Transverse colon (tissue), 4 donors: ENCODE data around the gene GPR15. TPM values are rescaled to one million over a fixed set of nuclear protein-coding genes. Genes with fewer than 3 reads are reported as not detected.

Experiments used
- DNase-seq: peaks from one replicate; pipeline ENCODE4 v3.0.0-alpha.2; 2019
- H3K27ac ChIP-seq, 4 donors: fragments of 200-600 bp; sonication (generic); 2 replicates each; pipeline ENCODE4 v1.5.1; 2016 to 2018; ENCODE audit warnings: inconsistent platforms in 4 of 4
- H3K27me3 ChIP-seq: fragments of 200-600 bp; sonication (generic); 2 replicates; pipeline ENCODE4 v1.5.1; 2017; ENCODE audit warnings: inconsistent platforms
- H3K36me3 ChIP-seq, 4 donors: fragments of 200-600 bp; sonication (generic); 2 replicates each; pipeline ENCODE4 v1.5.1; 2017 to 2019; ENCODE audit warnings: inconsistent platforms in 4 of 4
- H3K4me1 ChIP-seq, 4 donors: fragments of 200-600 bp; sonication (generic); 2 replicates each; pipeline ENCODE4 v1.5.1; 2017 to 2020; ENCODE audit warnings: inconsistent platforms in 4 of 4
- H3K4me3 ChIP-seq, 4 donors: fragments of 200-600 bp; sonication (generic); 1 replicate in 1 of 4; 2 replicates in 3 of 4; pipeline versions ENCODE4 v1.5.1 to v1.6.1; 2017 to 2019; ENCODE audit warnings: inconsistent platforms in 4 of 4
- H3K9me3 ChIP-seq, 2 donors: fragments of 200-600 bp; sonication (generic); 2 replicates each; pipeline ENCODE4 v1.5.1; 2017 to 2019; ENCODE audit warnings: inconsistent platforms in 2 of 2
- EP300 ChIP-seq: sonication (generic); formaldehyde crosslinking; IDR thresholded peaks from one replicate; pipeline ENCODE4 v1.6.1; 2017; ENCODE audit warnings: antibody characterized with exemption, low read depth
- POLR2A ChIP-seq: fragments of 450-650 bp; IDR thresholded peaks from one replicate; pipeline ENCODE4 v1.6.1; 2016; ENCODE audit warnings: antibody characterized with exemption, mild to moderate bottlenecking, moderate library complexity
- POLR2AphosphoS5 ChIP-seq, 3 donors: sonication (generic); formaldehyde crosslinking; IDR thresholded peaks; one replicate each; pipeline ENCODE4 v1.6.1; 2016; ENCODE audit warnings: antibody characterized with exemption in 3 of 3
- WGBS, 2 donors: methylation state at CpG; one replicate each; pipeline ENCODE4 v1.1.5; 2018; ENCODE audit warnings: low coverage in 1 of 2; 5-methylcytosine and 5-hydroxymethylcytosine counted together
- in situ Hi-C, 4 donors: fragments of 200-750 bp; cut with MboI; loops; one replicate each; pipeline versions ENCODE4 v1.15.0 to v1.15.1; 2017; ENCODE audit warnings: low sequenced_read_pairs in 3 of 4, low pct_ligation_motif_present in 1 of 4, low pct_unique_long_range_greater_than_20kb in 1 of 4
- intact Hi-C: fragments of 100-400 bp; cut with DNase I; formaldehyde crosslinking; loops from one replicate; pipeline ENCODE4 v1.15.1; 2023; ENCODE audit warnings: low total_unique reads
- total RNA-seq, 4 donors: library from RNA; depleted of rRNA; stranded (reverse); fragments of >200 nt; gene quantifications; one replicate each; pipeline ENCODE4 v1.1.0, GENCODE V29; 2016
- TF ChIP-seq, protein P1 (sequence below), 5 experiments: fragments of 200-600 bp in 3 of 5; fragments of 450-650 bp in 2 of 5; sonication (generic) in 3 of 5; IDR thresholded peaks; 1 replicate in 2 of 5; 2 replicates in 3 of 5; pipeline ENCODE4 v1.5.1; 2016 to 2017; ENCODE audit warnings: antibody characterized with exemption in 5 of 5, inconsistent platforms in 3 of 5, mild to moderate bottlenecking in 2 of 5, moderate library complexity in 1 of 5

The GPR15 gene
- total RNA-seq, 4 donors from 2014 or later: 0.60 to 11.7 (median 5.5) TPM

GRCh38 chr3:98565237-98565643 is 33.5 kb downstream of the GPR15 start:
- no peaks in the 10 kb centered on the region for H3K27me3 ChIP-seq
- H3K4me1 ChIP-seq: peaks cover 0 to 4% (median 2%) of the 10 kb centered on the region in 4 donors
- WGBS, 2 donors: 28 to 33% methylated on average over 3 of the region's 3 CpGs
- H3K36me3 ChIP-seq: no peaks in the 10 kb centered on the region
- peak overlapping the region in 3 of 4 donors; percentile 3 to 16 (median 11) for H3K27ac ChIP-seq
- H3K9me3 ChIP-seq: no peaks in the 10 kb centered on the region
- DNase-seq: no peak
- no peak overlapping the region for H3K4me3 ChIP-seq
- TF ChIP-seq POLR2A (no peak), POLR2AphosphoS5 (IDR thresholded peaks at IDR 0.05) (no peak), EP300 (no peak)
- TF ChIP-seq, protein P1, sequence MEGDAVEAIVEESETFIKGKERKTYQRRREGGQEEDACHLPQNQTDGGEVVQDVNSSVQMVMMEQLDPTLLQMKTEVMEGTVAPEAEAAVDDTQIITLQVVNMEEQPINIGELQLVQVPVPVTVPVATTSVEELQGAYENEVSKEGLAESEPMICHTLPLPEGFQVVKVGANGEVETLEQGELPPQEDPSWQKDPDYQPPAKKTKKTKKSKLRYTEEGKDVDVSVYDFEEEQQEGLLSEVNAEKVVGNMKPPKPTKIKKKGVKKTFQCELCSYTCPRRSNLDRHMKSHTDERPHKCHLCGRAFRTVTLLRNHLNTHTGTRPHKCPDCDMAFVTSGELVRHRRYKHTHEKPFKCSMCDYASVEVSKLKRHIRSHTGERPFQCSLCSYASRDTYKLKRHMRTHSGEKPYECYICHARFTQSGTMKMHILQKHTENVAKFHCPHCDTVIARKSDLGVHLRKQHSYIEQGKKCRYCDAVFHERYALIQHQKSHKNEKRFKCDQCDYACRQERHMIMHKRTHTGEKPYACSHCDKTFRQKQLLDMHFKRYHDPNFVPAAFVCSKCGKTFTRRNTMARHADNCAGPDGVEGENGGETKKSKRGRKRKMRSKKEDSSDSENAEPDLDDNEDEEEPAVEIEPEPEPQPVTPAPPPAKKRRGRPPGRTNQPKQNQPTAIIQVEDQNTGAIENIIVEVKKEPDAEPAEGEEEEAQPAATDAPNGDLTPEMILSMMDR (IDR thresholded peaks at IDR 0.05): no peak
- in situ Hi-C loops (no loop called here), intact Hi-C loops (no loop called here)

DNA sequence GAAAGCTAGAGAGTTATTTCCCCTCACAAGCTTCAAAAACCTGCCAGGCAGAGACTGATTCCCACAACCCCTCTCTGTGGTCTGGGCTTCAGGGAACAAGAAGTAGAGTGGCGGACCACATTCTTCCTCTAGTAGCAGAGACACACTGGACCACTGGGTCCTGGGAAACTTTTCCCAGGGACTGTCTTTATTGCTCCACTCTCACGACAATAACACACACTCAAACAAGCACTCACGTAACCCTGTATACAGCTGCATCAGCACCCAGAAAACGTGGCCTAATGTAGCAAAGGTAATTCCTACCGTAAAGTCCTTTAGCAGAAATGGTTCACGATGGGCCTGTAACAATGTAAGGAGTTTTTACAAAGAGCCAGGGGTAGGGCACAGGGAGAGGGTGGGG is 34.1 kb downstream of the GPR15 start:
- Histone ChIP-seq H3K9me3 (no peaks in the 10 kb centered on the region), H3K4me1 (peaks cover 0 to 4% (median 2%) of the 10 kb centered on the region in 4 donors), H3K4me3 (no peak overlapping the region), H3K27me3 (no peaks in the 10 kb centered on the region), H3K36me3 (no peaks in the 10 kb centered on the region), H3K27ac (peak overlapping the region in 3 of 4 donors; percentile 7 to 16 (median 9))
- no peak for DNase-seq
- TF ChIP-seq POLR2AphosphoS5 (IDR thresholded peaks at IDR 0.05): no peak
- TF ChIP-seq, protein P1 (IDR thresholded peaks at IDR 0.05): no peak
- intact Hi-C loops (no loop called here), in situ Hi-C loops (no loop called here)
- WGBS, 2 donors: 63 to 81% methylated on average over 6 of the region's 6 CpGs

GRCh38 chr3:98567666-98568270 is 36.0 kb downstream of the GPR15 start:
- WGBS, 2 donors: 50 to 69% methylated on average over 2 of the region's 2 CpGs
- TF ChIP-seq POLR2AphosphoS5 (IDR thresholded peaks at IDR 0.05) (no peak), EP300 (no peak)
- in situ Hi-C loops (no loop called here), intact Hi-C loops (no loop called here)
- Histone ChIP-seq H3K4me1 (peaks cover 0 to 4% (median 2%) of the 10 kb centered on the region in 4 donors), H3K9me3 (no peaks in the 10 kb centered on the region), H3K4me3 (no peak overlapping the region), H3K27me3 (no peaks in the 10 kb centered on the region), H3K36me3 (no peaks in the 10 kb centered on the region), H3K27ac (peak overlapping the region in 2 of 4 donors; percentile 24 to 38)
- no peak for DNase-seq

GRCh38 chr3:98568402-98568801 is 36.6 kb downstream of the GPR15 start:
- Histone ChIP-seq H3K9me3 (no peaks in the 10 kb centered on the region), H3K27ac (peak overlapping the region in 1 of 4 donors; percentile 24), H3K4me1 (peaks cover 0 to 4% (median 2%) of the 10 kb centered on the region in 4 donors), H3K36me3 (no peaks in the 10 kb centered on the region), H3K27me3 (no peaks in the 10 kb centered on the region), H3K4me3 (no peak overlapping the region)
- in situ Hi-C loops: no loop called here
- no peak for TF ChIP-seq POLR2AphosphoS5 (IDR thresholded peaks at IDR 0.05)
- TF ChIP-seq EP300: no peak
- TF ChIP-seq POLR2A: no peak
- TF ChIP-seq, protein P1 (IDR thresholded peaks at IDR 0.05): no peak
- 74 to 76% methylated on average over 3 of the region's 3 CpGs for WGBS, 2 donors
- intact Hi-C loops: no loop called here
- no peak for DNase-seq
